ENCODE data around the gene IPO9.

DNA sequence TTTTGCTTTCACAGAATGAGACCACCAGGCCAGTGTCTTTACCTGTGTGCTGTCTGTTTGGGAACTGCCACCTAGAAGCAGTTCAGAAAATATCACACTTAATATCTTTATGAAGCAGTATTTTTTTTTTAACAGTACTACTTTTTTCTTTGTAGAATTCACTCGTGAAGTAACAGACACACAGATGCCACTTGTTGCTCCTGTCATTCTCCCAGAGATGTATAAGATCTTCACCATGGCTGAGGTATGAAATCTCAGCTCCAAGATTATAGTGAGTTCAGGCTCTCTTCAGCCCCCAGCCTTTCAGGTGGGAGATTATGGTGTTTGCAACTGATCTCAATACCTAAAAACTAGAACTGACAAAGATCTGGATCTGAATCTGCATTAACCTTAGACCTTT, 23.0 kb downstream of the IPO9 start:
- TF ChIP-seq CTCF (IDR thresholded peaks at IDR 0.05; ENCODE audit: low read length) (no peak), EZH2 (IDR thresholded peaks at IDR 0.05; ENCODE audit: borderline replicate concordance, low read length) (no peak)
